Measurements from ENCODE around the gene MALRD1. TPM values are rescaled to one million over a fixed set of nuclear protein-coding genes. Genes with fewer than 3 reads are reported as not detected.

The MALRD1 gene
- total RNA-seq, 1 experiment from 2014 or later: 8.2 TPM

GRCh38 chr10:19317952-19318351, 269.4 kb downstream of the MALRD1 start:
- Mint-ChIP-seq H3K36me3 (ENCODE audit: insufficient read depth, unreplicated experiment) (no peaks in the 10 kb centered on the region), H3K27ac (ENCODE audit: unreplicated experiment) (no peak overlapping the region), H3K4me1 (ENCODE audit: low read depth, unreplicated experiment) (no peaks in the 10 kb centered on the region), H3K27me3 (ENCODE audit: insufficient read depth, unreplicated experiment) (no peaks in the 10 kb centered on the region), H3K4me3 (ENCODE audit: unreplicated experiment) (no peak overlapping the region), H3K9me3 (ENCODE audit: unreplicated experiment) (no peaks in the 10 kb centered on the region)
- Histone ChIP-seq H3K4me3 (ENCODE audit: low read depth, low read length) (no peak overlapping the region), H3K9me3 (no peaks in the 10 kb centered on the region), H3K27me3 (replicated peaks; ENCODE audit: control insufficient read depth, insufficient read depth, low read length) (no peaks in the 10 kb centered on the region), H3K4me1 (no peaks in the 10 kb centered on the region), H3K36me3 (ENCODE audit: control insufficient read depth, insufficient read depth, low read length) (no peaks in the 10 kb centered on the region)
- CTCF ChIA-PET: no interaction called here
- POLR2A ChIA-PET: no interaction called here
- BruUV-seq (replicated peaks): no TSS peak
- DNase-seq: no peak
- TF ChIP-seq, protein P1, sequence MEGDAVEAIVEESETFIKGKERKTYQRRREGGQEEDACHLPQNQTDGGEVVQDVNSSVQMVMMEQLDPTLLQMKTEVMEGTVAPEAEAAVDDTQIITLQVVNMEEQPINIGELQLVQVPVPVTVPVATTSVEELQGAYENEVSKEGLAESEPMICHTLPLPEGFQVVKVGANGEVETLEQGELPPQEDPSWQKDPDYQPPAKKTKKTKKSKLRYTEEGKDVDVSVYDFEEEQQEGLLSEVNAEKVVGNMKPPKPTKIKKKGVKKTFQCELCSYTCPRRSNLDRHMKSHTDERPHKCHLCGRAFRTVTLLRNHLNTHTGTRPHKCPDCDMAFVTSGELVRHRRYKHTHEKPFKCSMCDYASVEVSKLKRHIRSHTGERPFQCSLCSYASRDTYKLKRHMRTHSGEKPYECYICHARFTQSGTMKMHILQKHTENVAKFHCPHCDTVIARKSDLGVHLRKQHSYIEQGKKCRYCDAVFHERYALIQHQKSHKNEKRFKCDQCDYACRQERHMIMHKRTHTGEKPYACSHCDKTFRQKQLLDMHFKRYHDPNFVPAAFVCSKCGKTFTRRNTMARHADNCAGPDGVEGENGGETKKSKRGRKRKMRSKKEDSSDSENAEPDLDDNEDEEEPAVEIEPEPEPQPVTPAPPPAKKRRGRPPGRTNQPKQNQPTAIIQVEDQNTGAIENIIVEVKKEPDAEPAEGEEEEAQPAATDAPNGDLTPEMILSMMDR (IDR thresholded peaks at IDR 0.05; ENCODE audit: insufficient read depth in 1 of 2, low read depth in 1 of 2, low read length in 1 of 2, severe bottlenecking in 1 of 2, unreplicated experiment in 1 of 2): no peak
- intact Hi-C loops (cut with micrococcal nuclease; ENCODE audit: unreplicated experiment): no loop called here

DNA sequence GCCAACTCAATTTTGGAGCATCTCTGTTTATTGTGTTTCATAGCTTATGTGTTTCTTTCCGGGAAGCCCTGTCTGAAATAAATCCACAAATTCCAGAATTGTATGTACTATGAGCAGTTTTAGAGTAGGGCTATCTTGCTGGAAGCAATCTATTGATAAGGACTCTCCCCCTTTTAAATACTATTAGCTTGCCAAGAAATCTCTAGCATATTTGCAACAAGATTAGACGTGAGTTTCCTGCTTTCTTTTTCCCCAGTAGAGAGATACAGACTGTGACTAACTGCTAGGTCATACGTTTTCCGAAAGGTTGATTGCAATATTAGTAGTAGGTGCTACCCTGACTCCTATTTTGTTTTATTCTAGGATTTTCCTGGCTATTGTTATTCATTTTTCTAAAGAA, 277.0 kb downstream of the MALRD1 start:
- POLR2A ChIA-PET: no interaction called here
- Histone ChIP-seq H3K36me3 (ENCODE audit: control insufficient read depth, insufficient read depth, low read length) (no peaks in the 10 kb centered on the region), H3K4me1 (no peaks in the 10 kb centered on the region), H3K9me3 (no peaks in the 10 kb centered on the region), H3K4me3 (ENCODE audit: low read depth, low read length) (no peak overlapping the region), H3K27me3 (replicated peaks; ENCODE audit: control insufficient read depth, insufficient read depth, low read length) (no peaks in the 10 kb centered on the region)
- CTCF ChIA-PET: no interaction called here
- BruUV-seq (replicated peaks): no TSS peak
- intact Hi-C loops (cut with micrococcal nuclease; ENCODE audit: unreplicated experiment): no loop called here
- Mint-ChIP-seq H3K4me1 (ENCODE audit: low read depth, unreplicated experiment) (no peaks in the 10 kb centered on the region), H3K9me3 (ENCODE audit: unreplicated experiment) (no peaks in the 10 kb centered on the region), H3K27me3 (ENCODE audit: insufficient read depth, unreplicated experiment) (no peaks in the 10 kb centered on the region), H3K27ac (ENCODE audit: unreplicated experiment) (no peak overlapping the region), H3K4me3 (ENCODE audit: unreplicated experiment) (no peak overlapping the region), H3K36me3 (ENCODE audit: insufficient read depth, unreplicated experiment) (no peaks in the 10 kb centered on the region)
- TF ChIP-seq, protein P1 (IDR thresholded peaks at IDR 0.05; ENCODE audit: insufficient read depth in 1 of 2, low read depth in 1 of 2, low read length in 1 of 2, severe bottlenecking in 1 of 2, unreplicated experiment in 1 of 2): no peak
- DNase-seq: no peak

DNA sequence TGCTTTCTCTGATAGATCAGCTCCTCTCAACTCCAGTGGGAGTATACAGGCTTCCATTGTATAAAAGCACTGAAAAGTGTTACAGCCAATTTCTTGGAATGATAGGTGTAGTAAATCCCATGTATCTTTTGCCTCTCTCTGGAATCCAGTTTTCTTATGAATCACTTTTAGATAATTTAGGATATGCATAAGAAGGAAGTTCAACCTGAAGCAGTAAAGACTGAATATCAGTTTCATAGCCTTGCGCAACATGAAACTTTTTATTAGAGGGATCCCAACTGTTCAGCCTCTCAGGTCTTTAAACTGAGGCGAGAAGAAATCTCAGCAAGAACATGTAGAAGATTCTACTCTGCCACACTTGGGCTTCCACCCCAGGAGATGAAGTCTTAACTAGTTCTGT, 280.0 kb downstream of the MALRD1 start:
- CTCF ChIA-PET: no interaction called here
- BruUV-seq (replicated peaks): no TSS peak
- no peak overlapping the region for H3K27ac Mint-ChIP-seq (ENCODE audit: unreplicated experiment)

More for the DNA sequence above, 280.0 kb downstream of the MALRD1 start:
- H3K36me3 Mint-ChIP-seq (ENCODE audit: insufficient read depth, unreplicated experiment): no peaks in the 10 kb centered on the region
- no peak overlapping the region for H3K4me3 Mint-ChIP-seq (ENCODE audit: unreplicated experiment)
- H3K27me3 Mint-ChIP-seq (ENCODE audit: insufficient read depth, unreplicated experiment): no peaks in the 10 kb centered on the region
- H3K9me3 Mint-ChIP-seq (ENCODE audit: unreplicated experiment): no peaks in the 10 kb centered on the region
- POLR2A ChIA-PET: no interaction called here
- no peak overlapping the region for H3K4me3 ChIP-seq (ENCODE audit: low read depth, low read length)
- H3K9me3 ChIP-seq: no peaks in the 10 kb centered on the region
- no peaks in the 10 kb centered on the region for H3K36me3 ChIP-seq (ENCODE audit: control insufficient read depth, insufficient read depth, low read length)
- intact Hi-C loops (cut with micrococcal nuclease; ENCODE audit: unreplicated experiment): no loop called here
- TF ChIP-seq, protein P1 (IDR thresholded peaks at IDR 0.05; ENCODE audit: insufficient read depth in 1 of 2, low read depth in 1 of 2, low read length in 1 of 2, severe bottlenecking in 1 of 2, unreplicated experiment in 1 of 2): no peak
- no peaks in the 10 kb centered on the region for H3K4me1 ChIP-seq
- H3K4me1 Mint-ChIP-seq (ENCODE audit: low read depth, unreplicated experiment): no peaks in the 10 kb centered on the region
- no peak for DNase-seq
- H3K27me3 ChIP-seq (replicated peaks; ENCODE audit: control insufficient read depth, insufficient read depth, low read length): no peaks in the 10 kb centered on the region
